Endometrial microvascular endothelial cells (primary cell): Measurements from ENCODE around the gene DLG5. TPM values are rescaled to one million over a fixed set of nuclear protein-coding genes. Genes with fewer than 3 reads are reported as not detected.

ENCODE experiments used
- in situ Hi-C: cut with HindIII; loops from 2 replicates; pipeline ENCODE4 v1.10.0; 2017; ENCODE audit warnings: low sequenced_read_pairs, low pct_unique_long_range_greater_than_20kb; ENCODE audit errors: inconsistent ontology term
- total RNA-seq: library from RNA; depleted of rRNA; stranded (reverse); fragments of >200 nt; gene quantifications from one replicate; pipeline ENCODE4 v1.2.3, GENCODE V29; 2015; ENCODE audit errors: inconsistent ontology term

The DLG5 gene
- total RNA-seq, 1 donor from 2014 or later: 5.1 TPM

GRCh38 chr10:77837925-77838595 is 88.5 kb downstream of the DLG5 start:
- in situ Hi-C loops: no loop called here

- in situ Hi-C loops: no loop called here
Observed at GRCh38 chr10:77837248-77837924, 89.2 kb downstream of the DLG5 start.

DNA sequence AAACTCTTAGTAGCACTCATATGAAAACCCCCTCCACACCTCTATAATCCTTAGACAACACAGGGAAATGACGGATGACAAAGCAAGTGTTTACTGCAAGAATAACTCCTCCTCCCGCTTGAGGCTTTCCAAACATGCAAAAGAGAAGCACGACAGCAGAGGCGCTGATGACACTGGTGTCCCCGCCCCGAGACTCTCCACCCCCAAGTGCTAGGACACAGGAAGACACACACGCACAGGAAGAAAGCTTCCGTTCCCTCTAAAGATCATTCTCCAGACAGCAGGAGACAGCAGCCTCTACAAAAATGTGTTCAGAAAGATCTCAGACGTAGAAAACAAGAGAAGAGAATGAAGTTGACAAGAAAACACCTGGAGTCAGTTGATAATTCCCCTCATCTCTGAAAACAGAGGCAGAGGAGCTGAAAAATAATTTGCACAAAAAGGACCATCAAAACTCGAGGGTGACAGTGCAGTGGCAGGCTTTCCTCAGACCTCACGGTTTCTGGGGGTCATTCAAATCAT is 90.2 kb downstream of the DLG5 start:
- in situ Hi-C loops: no loop called here

DNA sequence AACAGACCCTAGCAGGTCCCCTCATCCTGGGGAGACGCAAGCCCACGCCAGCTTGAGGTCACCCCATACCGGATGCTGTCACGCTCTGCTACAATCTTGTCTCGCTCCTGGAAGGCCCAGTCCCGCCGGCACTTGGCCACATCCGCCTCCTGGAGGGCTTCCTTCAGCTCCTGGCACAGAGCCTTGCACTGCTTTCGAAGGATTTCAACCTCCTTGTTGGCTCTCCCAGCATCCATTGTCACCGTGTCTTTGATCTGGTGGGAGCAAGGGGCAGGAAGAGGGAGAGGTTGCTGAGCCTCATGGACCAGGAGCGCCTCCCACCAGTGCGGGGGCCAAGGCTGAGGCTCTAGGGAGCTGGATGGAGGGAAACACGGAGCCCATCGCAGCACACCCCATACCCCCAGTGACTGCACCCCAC is 90.9 kb downstream of the DLG5 start:
- in situ Hi-C loops: no loop called here

DNA sequence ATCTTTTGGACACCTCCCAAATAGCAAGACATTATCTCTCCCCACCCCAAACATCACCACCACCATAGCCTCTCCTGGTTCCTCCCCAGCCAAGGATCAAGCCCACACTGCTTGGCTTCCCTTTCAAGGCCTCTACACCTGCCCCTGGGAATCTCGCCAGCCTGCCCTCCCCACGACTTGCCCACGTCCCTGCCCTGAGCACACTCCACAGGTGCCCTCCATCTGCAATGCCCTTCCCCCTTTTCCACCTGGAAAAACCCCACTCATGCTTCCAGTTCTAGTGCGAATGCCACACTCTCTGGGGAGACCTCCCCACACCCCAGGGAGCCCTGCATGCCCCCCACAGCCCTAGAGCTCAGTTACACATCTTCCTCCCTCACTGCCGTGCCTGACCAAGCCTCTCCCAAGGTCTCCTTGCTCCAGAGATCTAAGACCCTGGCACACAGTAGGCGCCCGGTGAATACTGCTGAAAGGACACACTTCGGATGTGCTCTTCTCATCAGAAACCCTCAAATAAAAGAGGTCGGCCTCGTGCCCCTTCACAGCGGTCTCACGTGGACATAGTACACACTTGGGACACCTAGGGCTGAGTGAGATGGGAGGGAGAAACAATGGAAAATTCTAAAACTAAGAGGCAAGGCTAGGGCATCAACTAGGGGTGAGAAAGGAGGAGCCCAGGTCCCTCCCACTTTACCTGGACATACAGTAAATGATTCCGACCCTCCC is 91.4 kb downstream of the DLG5 start:
- in situ Hi-C loops: no loop called here

DNA sequence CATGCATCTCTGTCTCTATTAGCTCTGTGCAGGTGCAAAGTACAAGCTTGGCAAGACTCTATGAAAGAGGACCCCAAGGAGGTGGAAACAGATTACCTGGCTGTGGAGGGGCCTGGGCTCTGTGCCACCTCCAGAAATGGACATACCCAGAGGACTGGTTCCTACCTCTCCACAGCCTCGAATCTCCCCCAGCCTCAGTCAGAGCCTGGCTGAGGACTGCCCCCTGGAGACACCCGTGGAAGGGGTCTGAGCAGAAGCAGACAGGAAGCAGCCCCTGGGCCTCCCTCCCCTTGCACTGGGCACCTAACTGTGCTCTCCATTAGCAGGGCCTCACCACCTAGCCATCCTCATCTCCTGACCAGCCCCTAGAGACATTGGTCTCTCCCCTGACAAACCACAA is 92.0 kb downstream of the DLG5 start:
- in situ Hi-C loops: no loop called here

DNA sequence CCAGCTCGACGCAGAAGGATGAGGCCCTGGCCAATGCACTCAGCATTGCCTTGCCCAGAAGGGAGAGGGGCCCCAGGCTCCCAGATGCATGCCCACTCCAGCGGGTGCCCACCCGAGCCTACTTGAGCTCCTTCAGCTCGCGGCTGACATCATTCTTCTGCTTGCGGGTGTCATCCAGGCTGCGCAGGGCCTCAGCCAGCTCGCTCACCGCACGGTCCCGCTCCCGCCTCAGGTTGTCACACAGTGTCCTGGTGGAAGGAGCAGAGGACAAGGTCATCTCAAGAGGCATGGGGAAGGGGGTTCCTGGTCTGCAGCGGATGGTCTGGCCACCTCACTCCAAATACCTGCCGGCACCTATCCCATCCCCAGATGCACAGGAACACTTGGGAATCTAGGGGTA is 92.8 kb downstream of the DLG5 start:
- in situ Hi-C loops: no loop called here

- in situ Hi-C loops: no loop called here
Observed at GRCh38 chr10:77833225-77833624, 93.3 kb downstream of the DLG5 start.

DNA sequence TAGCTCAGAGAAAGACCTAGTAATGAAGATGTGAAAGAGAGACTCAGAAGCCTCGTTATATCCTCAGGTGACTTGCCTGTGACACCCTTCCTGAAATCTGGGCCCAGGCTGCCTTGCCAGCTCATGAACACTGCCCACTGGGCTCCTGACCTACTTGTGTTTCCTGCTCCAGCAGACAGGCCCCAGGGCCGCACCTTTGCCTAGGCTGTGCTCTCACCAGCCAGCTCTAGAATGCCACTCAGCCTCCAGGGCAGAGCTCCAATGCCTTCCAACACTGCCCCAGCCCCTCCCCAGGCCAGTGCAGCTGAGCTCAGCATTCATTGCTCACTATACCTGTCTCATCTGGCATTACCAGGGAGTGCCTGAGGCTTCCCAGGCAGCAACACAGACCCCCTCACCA is 94.3 kb downstream of the DLG5 start:
- in situ Hi-C loops: no loop called here

DNA sequence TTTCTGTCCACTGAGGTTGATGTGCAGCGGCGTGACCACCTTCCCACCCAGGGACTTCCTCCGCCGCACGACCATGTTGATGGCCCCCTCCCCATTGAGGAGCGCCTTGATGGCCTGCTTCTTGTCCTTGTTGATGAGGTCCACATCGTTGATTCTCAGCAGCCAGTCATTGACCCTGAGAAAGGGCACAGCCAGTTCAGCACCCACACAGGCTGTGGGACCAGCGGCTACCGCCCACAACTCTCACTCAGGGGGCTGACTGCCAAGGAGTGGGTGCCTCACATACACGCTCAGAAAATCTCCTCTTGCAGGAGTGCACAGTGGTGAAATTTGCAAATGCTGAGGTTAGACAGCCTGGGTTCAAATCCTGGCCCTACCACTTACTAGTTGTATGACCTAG is 97.2 kb downstream of the DLG5 start:
- in situ Hi-C loops: no loop called here

- in situ Hi-C loops: no loop called here
Observed at GRCh38 chr10:77828377-77828776, 98.2 kb downstream of the DLG5 start.

GRCh38 chr10:77827366-77827765 is 99.2 kb downstream of the DLG5 start:
- in situ Hi-C loops: no loop called here

GRCh38 chr10:77825965-77826364 is 100.6 kb downstream of the DLG5 start:
- in situ Hi-C loops: no loop called here

GRCh38 chr10:77824908-77825307 is 101.6 kb downstream of the DLG5 start:
- in situ Hi-C loops: no loop called here

DNA sequence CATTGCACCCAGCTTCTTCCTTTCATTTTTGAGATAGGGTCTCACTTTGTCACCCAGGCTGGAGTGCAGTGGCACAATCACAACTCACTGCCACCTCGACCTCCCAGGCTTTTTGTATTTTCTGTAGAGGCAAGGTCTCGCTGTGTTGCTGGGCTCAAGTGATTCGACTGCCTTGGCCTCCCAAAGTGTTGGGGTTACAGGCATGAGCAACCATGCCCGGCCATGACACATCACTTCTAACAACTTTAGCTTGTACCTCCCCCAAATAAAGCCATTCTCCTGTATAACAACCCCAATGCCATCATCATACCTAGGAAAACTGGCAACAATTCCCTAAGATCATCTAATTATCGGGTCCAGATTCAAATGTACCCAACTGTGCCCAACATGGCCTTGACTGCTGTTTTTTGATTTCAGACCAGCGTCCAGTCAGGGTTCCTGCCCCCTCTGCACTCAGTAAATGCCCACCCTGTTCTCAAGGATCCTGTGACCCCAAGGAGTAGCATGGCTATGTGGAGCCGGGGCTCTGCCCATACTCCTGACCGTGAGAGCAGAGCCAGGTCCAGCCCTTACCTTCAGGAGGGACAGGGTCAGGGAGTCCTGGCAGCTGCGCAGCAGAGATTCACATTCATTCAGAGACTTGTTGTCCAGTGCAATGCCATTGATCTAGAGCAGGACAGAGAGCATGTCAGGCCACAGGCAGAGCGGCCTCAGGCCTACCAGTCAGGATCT is 102.6 kb downstream of the DLG5 start:
- in situ Hi-C loops: no loop called here

GRCh38 chr10:77821551-77821950 is 105.0 kb downstream of the DLG5 start:
- in situ Hi-C loops: no loop called here

- in situ Hi-C loops: no loop called here
Observed at GRCh38 chr10:77821036-77821435, 105.5 kb downstream of the DLG5 start.

- in situ Hi-C loops: no loop called here
Observed at GRCh38 chr10:77820349-77820748, 106.2 kb downstream of the DLG5 start.
